H1 (cell line): Measurements from ENCODE around the gene CDK9. TPM values are rescaled to one million over a fixed set of nuclear protein-coding genes. Genes with fewer than 3 reads are reported as not detected.

Source experiments
- CTCF ChIA-PET: fragments of 300-600 bp; sonication (Branson Sonifier 250); formaldehyde crosslinking; loops from one replicate; lab custom pipeline; 2021; ENCODE audit not compliant: partially characterized antibody; lab: Charles Lee
- POLR2A ChIA-PET: fragments of 300-600 bp; sonication (Branson Sonifier 250); formaldehyde crosslinking; loops from one replicate; lab custom pipeline; 2021; ENCODE audit warnings: inconsistent platforms; ENCODE audit not compliant: partially characterized antibody; lab: Charles Lee
- DNase-seq, 2 experiments: peaks; one replicate each; pipeline versions ENCODE4 v3.0.0 to v3.0.0-alpha.2; 2010 to 2022; ENCODE audit warnings: low spot score in 2 of 2, low read depth in 1 of 2, mixed read lengths in 1 of 2
- FAIRE-seq: peaks from 2 replicates; lab custom pipeline; 2011; peaks lifted over from hg19 to GRCh38; lab: Jason Lieb, UNC
- H2AFZ ChIP-seq: 2 replicates; pipeline ENCODE4 v1.8.1; 2012; ENCODE audit warnings: low read length, inconsistent platforms
- H2AK5ac ChIP-seq: 2 replicates; pipeline ENCODE4 v1.6.1; 2013; ENCODE audit warnings: low read depth, low read length
- H2BK120ac ChIP-seq: replicated peaks from 2 replicates; pipeline ENCODE3; 2013; ENCODE audit warnings: low read depth, low read length, inconsistent platforms
- H2BK12ac ChIP-seq: 2 replicates; pipeline ENCODE4 v1.6.1; 2013; ENCODE audit warnings: low read depth, low read length
- H2BK15ac ChIP-seq: 2 replicates; pipeline ENCODE4 v1.6.1; 2013; ENCODE audit warnings: low read length
- H2BK20ac ChIP-seq: 2 replicates; pipeline ENCODE4 v1.6.1; 2013; ENCODE audit warnings: low read length
- H2BK5ac ChIP-seq: 2 replicates; pipeline ENCODE4 v1.6.1; 2013; ENCODE audit warnings: low read depth, low read length
- H3K14ac ChIP-seq: 2 replicates; pipeline ENCODE4 v1.6.1; 2013; ENCODE audit warnings: inconsistent platforms; ENCODE audit not compliant: insufficient read length
- H3K18ac ChIP-seq: 2 replicates; pipeline ENCODE4 v1.6.1; 2013; ENCODE audit warnings: low read length; ENCODE audit errors: extremely low read depth
- H3K23ac ChIP-seq: 2 replicates; pipeline ENCODE4 v1.6.1; 2013; ENCODE audit warnings: inconsistent platforms; ENCODE audit not compliant: insufficient read length
- H3K23me2 ChIP-seq: 2 replicates; pipeline ENCODE4 v1.6.1; 2013; ENCODE audit warnings: low read depth, low read length
- H3K27ac ChIP-seq: 2 replicates; pipeline ENCODE4 v1.6.1; 2011; ENCODE audit warnings: low read depth, low read length, inconsistent platforms
- H3K27me3 ChIP-seq, 4 experiments: replicated peaks in 1 of 4; 1 replicate in 1 of 4; 2 replicates in 3 of 4; pipeline versions ENCODE4 v1.6.1 to v1.8.1; 2011 to 2013; ENCODE audit warnings: low read length in 3 of 4, mild to moderate bottlenecking in 3 of 4, inconsistent platforms in 2 of 4, mixed read lengths in 2 of 4, moderate library complexity in 1 of 4; ENCODE audit not compliant: control insufficient read depth in 3 of 4, insufficient read depth in 3 of 4; ENCODE audit errors: extremely low read depth in 1 of 4
- H3K36me3 ChIP-seq, 4 experiments: 2 replicates each; pipeline versions ENCODE4 v1.6.1 to v1.8.1; 2011 to 2013; ENCODE audit warnings: mild to moderate bottlenecking in 4 of 4, low read length in 3 of 4, moderate library complexity in 2 of 4, control low read depth in 1 of 4, inconsistent platforms in 1 of 4; ENCODE audit not compliant: insufficient read depth in 4 of 4, control insufficient read depth in 2 of 4
- H3K4ac ChIP-seq: replicated peaks from 2 replicates; pipeline ENCODE3; 2013; ENCODE audit warnings: low read length, low read depth, mixed read lengths, inconsistent platforms; ENCODE audit not compliant: insufficient read length
- H3K4me1 ChIP-seq, 4 experiments: replicated peaks in 1 of 4; 1 replicate in 1 of 4; 2 replicates in 3 of 4; pipeline versions ENCODE4 v1.6.1 to v1.8.1; 2011 to 2013; ENCODE audit warnings: low read length in 3 of 4, inconsistent platforms in 2 of 4, mixed read lengths in 1 of 4; ENCODE audit not compliant: insufficient read depth in 4 of 4, control insufficient read depth in 3 of 4
- H3K4me2 ChIP-seq, 2 experiments: 2 replicates each; pipeline versions ENCODE4 v1.6.1 to v1.8.1; 2011 to 2013; ENCODE audit warnings: low read depth in 2 of 2, low read length in 2 of 2, control low read depth in 1 of 2, inconsistent platforms in 1 of 2, mild to moderate bottlenecking in 1 of 2; ENCODE audit not compliant: insufficient read depth in 1 of 2
- H3K4me3 ChIP-seq, 4 experiments: fragments of 200-600, 300-600 bp in 1 of 4; sonication (generic), shearing (Covaris generic), sonication (Bioruptor Twin) in 1 of 4; 2 replicates each; pipeline versions ENCODE4 v1.5.1 to v1.8.1; 2011 to 2016; ENCODE audit warnings: low read length in 4 of 4, low read depth in 3 of 4, control low read depth in 2 of 4, inconsistent platforms in 2 of 4, mild to moderate bottlenecking in 2 of 4, mixed read lengths in 1 of 4, moderate library complexity in 1 of 4; ENCODE audit not compliant: insufficient read depth in 2 of 4; ENCODE audit errors: extremely low read depth in 1 of 4
- H3K56ac ChIP-seq: replicated peaks from 2 replicates; pipeline ENCODE3; 2013; ENCODE audit warnings: low read depth, mild to moderate bottlenecking, mixed read lengths, low read length, inconsistent platforms; ENCODE audit not compliant: insufficient read length
- H3K79me1 ChIP-seq: 2 replicates; pipeline ENCODE4 v1.6.1; 2013; ENCODE audit warnings: low read depth, low read length, control low read depth
- H3K79me2 ChIP-seq, 2 experiments: 2 replicates each; pipeline versions ENCODE4 v1.6.1 to v1.8.1; 2012 to 2013; ENCODE audit warnings: low read length in 2 of 2, mild to moderate bottlenecking in 2 of 2, inconsistent platforms in 1 of 2; ENCODE audit not compliant: insufficient read depth in 2 of 2, control insufficient read depth in 1 of 2
- H3K9ac ChIP-seq, 4 experiments: replicated peaks in 1 of 4; 1 replicate in 1 of 4; 2 replicates in 3 of 4; pipeline versions ENCODE4 v1.6.1 to v1.8.1; 2011 to 2013; ENCODE audit warnings: low read depth in 3 of 4, low read length in 3 of 4, control low read depth in 2 of 4, mild to moderate bottlenecking in 2 of 4, moderate library complexity in 2 of 4, inconsistent platforms in 1 of 4; ENCODE audit errors: extremely low read depth in 1 of 4
- H3K9me3 ChIP-seq, 2 experiments: 2 replicates each; pipeline versions ENCODE4 v1.6.1 to v1.8.1; 2012 to 2013; ENCODE audit warnings: mild to moderate bottlenecking in 2 of 2, moderate library complexity in 2 of 2, control low read depth in 1 of 2, inconsistent platforms in 1 of 2, low read depth in 1 of 2, low read length in 1 of 2, mixed read lengths in 1 of 2; ENCODE audit not compliant: insufficient read depth in 2 of 2
- H4K20me1 ChIP-seq, 2 experiments: replicated peaks in 1 of 2; 2 replicates each; pipeline versions ENCODE3 to v1.8.1; 2011 to 2013; ENCODE audit warnings: inconsistent platforms in 2 of 2, low read length in 2 of 2, mild to moderate bottlenecking in 1 of 2; ENCODE audit not compliant: insufficient read depth in 2 of 2, control insufficient read depth in 1 of 2
- H4K5ac ChIP-seq: 2 replicates; pipeline ENCODE4 v1.6.1; 2013; ENCODE audit warnings: low read length, low read depth, mixed read lengths, inconsistent platforms; ENCODE audit not compliant: insufficient read length
- H4K8ac ChIP-seq: 2 replicates; pipeline ENCODE4 v1.8.0; 2013; ENCODE audit warnings: mild to moderate bottlenecking, moderate library complexity, low read length, inconsistent platforms; ENCODE audit not compliant: insufficient read depth; ENCODE audit errors: extremely low read depth
- H4K91ac ChIP-seq: replicated peaks from 2 replicates; pipeline ENCODE3; 2013; ENCODE audit warnings: low read length, mixed read lengths, inconsistent platforms; ENCODE audit not compliant: insufficient read length
- CREB1 ChIP-seq: IDR thresholded peaks from 2 replicates; pipeline ENCODE4 v1.6.1; 2012; ENCODE audit warnings: inconsistent platforms
- CTCF ChIP-seq, 3 experiments: IDR thresholded peaks; 1 replicate in 2 of 3; 2 replicates in 1 of 3; pipeline versions ENCODE4 v1.5.1 to v1.6.1; 2011; ENCODE audit warnings: low read length in 3 of 3, mild to moderate bottlenecking in 3 of 3, inconsistent platforms in 2 of 3, low read depth in 1 of 3, moderate library complexity in 1 of 3; ENCODE audit not compliant: insufficient read depth in 1 of 3; ENCODE audit errors: control extremely low read depth in 1 of 3
- EGR1 ChIP-seq: IDR thresholded peaks from 2 replicates; pipeline ENCODE4 v1.6.1; 2011; ENCODE audit warnings: low read depth, low read length, borderline replicate concordance
- EP300 ChIP-seq, 2 experiments: IDR thresholded peaks; 1 replicate in 1 of 2; 2 replicates in 1 of 2; pipeline ENCODE4 v1.6.1; 2011 to 2012; ENCODE audit warnings: low read depth in 2 of 2, low read length in 2 of 2, mild to moderate bottlenecking in 2 of 2, borderline replicate concordance in 1 of 2, inconsistent platforms in 1 of 2, moderate library complexity in 1 of 2
- HDAC2 ChIP-seq, 2 experiments: fragments of 300-600 bp in 1 of 2; sonication (generic) in 1 of 2; IDR thresholded peaks; 2 replicates each; pipeline ENCODE4 v1.6.1; 2011 to 2012; ENCODE audit warnings: low read depth in 2 of 2, low read length in 2 of 2, mild to moderate bottlenecking in 2 of 2, moderate library complexity in 2 of 2, borderline replicate concordance in 1 of 2, inconsistent platforms in 1 of 2
- HDAC6 ChIP-seq: IDR thresholded peaks from one replicate; pipeline ENCODE4 v1.7.1; 2012; ENCODE audit warnings: low read depth, mild to moderate bottlenecking, inconsistent platforms, low read length, moderate library complexity
- NRF1 ChIP-seq: IDR thresholded peaks from 2 replicates; pipeline ENCODE4 v1.6.1; 2011; ENCODE audit warnings: mild to moderate bottlenecking, low read depth, low read length, improper control_type of control experiment
- RNF2 ChIP-seq: fragments of 200-900, 300-1000 bp; sonication (generic); IDR thresholded peaks from 2 replicates; pipeline ENCODE4 v1.7.1; 2016; ENCODE audit warnings: borderline replicate concordance, low read depth, mild to moderate bottlenecking, antibody characterized with exemption, low read length; ENCODE audit not compliant: poor library complexity, severe bottlenecking; ENCODE audit errors: missing control alignments
- SAP30 ChIP-seq: fragments of 300-600 bp; sonication (generic); IDR thresholded peaks from 2 replicates; pipeline ENCODE4 v1.7.1; 2012; ENCODE audit warnings: low read length, moderate library complexity, mild to moderate bottlenecking, inconsistent platforms; ENCODE audit not compliant: insufficient read depth, insufficient replicate concordance
- SRF ChIP-seq: IDR thresholded peaks from 2 replicates; pipeline ENCODE4 v1.6.1; 2011; ENCODE audit warnings: mild to moderate bottlenecking, low read depth, low read length, moderate library complexity
- WGBS, 2 experiments: shearing (Covaris generic) in 1 of 2; methylation state at CpG; one replicate each; pipeline versions ENCODE4 v1.1.6 to v1.1.7; 2013 to 2015; ENCODE audit warnings: low lambda C conversion rate in 2 of 2, mixed read lengths in 2 of 2, inconsistent platforms in 1 of 2, low coverage in 1 of 2, missing lambda C conversion rate in 1 of 2; ENCODE audit not compliant: insufficient replicate concordance in 2 of 2, insufficient coverage in 1 of 2, insufficient read length in 1 of 2; ENCODE audit errors: extremely low coverage in 1 of 2, missing lambda C conversion rate in 1 of 2; 5-methylcytosine and 5-hydroxymethylcytosine counted together
- polyA plus RNA-seq, 7 experiments: library from polyadenylated mRNA; depleted of rRNA in 3 of 7; stranded (reverse) in 5 of 7; unstranded in 2 of 7; fragments of >200 nt in 5 of 7; fragments of 200-250 nt in 2 of 7; gene quantifications; 1 replicate in 5 of 7; 2 replicates in 1 of 7; 4 replicates in 1 of 7; pipeline versions ENCODE4 v1.2.1 to v1.2.3, GENCODE V29; 2011 to 2013; ENCODE audit warnings: missing spikeins in 2 of 7, mixed read lengths in 2 of 7
- total RNA-seq: library from RNA; stranded (reverse); fragmentation: NEBNext Ultra II Directional; extraction: Animal tissue kit (Norgen Biotek cat#: 25700); gene quantifications from 2 replicates; pipeline ENCODE4 v1.2.1, GENCODE V29; 2021

The CDK9 gene
- total and polyA plus RNA-seq, 2 of the 8 experiments (the other 6 are each of a cell fraction or from before 2014, with no cell fraction given) = 69.1 to 87.5 TPM

- H4K20me1 ChIP-seq = no peaks in the 10 kb centered on the region
- no peaks in the 10 kb centered on the region for H3K9me3 ChIP-seq
- no peak overlapping the region for H3K14ac ChIP-seq
- H2AK5ac ChIP-seq = no peak overlapping the region
- CTCF ChIA-PET = interaction anchor here (1.4 to 14.6 kb wide), 6 partner anchors 8 to 96 kb away, joined by 4 to 227 read pairs (median 9); partner anchors contain the start of genes CDK9, SH2D3C and TOR2A
- H2BK5ac ChIP-seq = no peak overlapping the region
- H3K79me2 ChIP-seq = no peaks in the 10 kb centered on the region
- no peak overlapping the region for H4K5ac ChIP-seq
- H3K18ac ChIP-seq = no peak overlapping the region
- no peak overlapping the region for H3K4me2 ChIP-seq
- 84% methylated on average over 10 of the region's 10 CpGs; no CpG with 5 or more reads in 1 of the 2 experiments for WGBS, 2 experiments
- H3K27ac ChIP-seq = no peak overlapping the region
- H3K36me3 ChIP-seq = no peaks in the 10 kb centered on the region
- no peak overlapping the region for H2BK15ac ChIP-seq
- H3K9ac ChIP-seq = no peak overlapping the region
- POLR2A ChIA-PET = interaction anchor here (1.0 to 1.8 kb wide), 5 partner anchors 11 to 323 kb away, joined by 3 to 4 read pairs (median 3); partner anchors contain the start of genes CDK9, LRSAM1 and RPL12
- H3K4ac ChIP-seq = no peak overlapping the region
- H4K8ac ChIP-seq = no peak overlapping the region
- no peak overlapping the region for H3K56ac ChIP-seq
- H2BK12ac ChIP-seq = no peak overlapping the region
- DNase-seq (no peak), FAIRE-seq (no peak)
- no peak overlapping the region for H2BK20ac ChIP-seq
- H4K91ac ChIP-seq = no peak overlapping the region
- no peak overlapping the region for H3K4me3 ChIP-seq
- no peak overlapping the region for H2AFZ ChIP-seq
- H2BK120ac ChIP-seq = no peak overlapping the region
- no peaks in the 10 kb centered on the region for H3K27me3 ChIP-seq
- H3K79me1 ChIP-seq = no peaks in the 10 kb centered on the region
- H3K23me2 ChIP-seq = no peaks in the 10 kb centered on the region; the same call in 1 of the 2 replicates
- peaks cover 4 to 22% (median 13%) of the 10 kb centered on the region in 4 experiments for H3K4me1 ChIP-seq
- no peak overlapping the region for H3K23ac ChIP-seq
- TF ChIP-seq EP300 (IDR thresholded peaks at IDR 0.05; ENCODE audit: borderline replicate concordance in 1 of 2, low read depth in 2 of 2, low read length in 2 of 2) = no peak
- TF ChIP-seq CTCF (IDR thresholded peaks at IDR 0.05; ENCODE audit: control extremely low read depth in 1 of 3, insufficient read depth in 1 of 3, low read depth in 1 of 3, low read length in 3 of 3) = no peak
- no peak for TF ChIP-seq RNF2
- TF ChIP-seq EGR1 = no peak
- no peak for TF ChIP-seq SAP30
- no peak for TF ChIP-seq HDAC6
- TF ChIP-seq HDAC2 (IDR thresholded peaks at IDR 0.05; ENCODE audit: borderline replicate concordance in 1 of 2, low read depth in 2 of 2, low read length in 2 of 2) = no peak
- TF ChIP-seq CREB1 = no peak
- no peak for TF ChIP-seq NRF1
- no peak for TF ChIP-seq SRF
Observed at GRCh38 chr9:127773981-127774380, 11.9 kb upstream of the CDK9 start.
